SK-N-SH treated with all-trans-retinoic acid at 6 μM for 48 hours (cell line): Measurements from ENCODE around the gene IL4R.

ENCODE experiments used
- GLIS3 ChIP-seq: fragments of 250-450 bp; sonication (Bioruptor Pico); IDR thresholded peaks from 2 replicates; pipeline ENCODE4 v1.5.0; 2020; ENCODE audit warnings: mild to moderate bottlenecking, moderate library complexity
- RARB ChIP-seq: fragments of 250-450 bp; sonication (Bioruptor Pico); IDR thresholded peaks from 2 replicates; pipeline ENCODE4 v1.8.0; 2021; ENCODE audit warnings: mild to moderate bottlenecking, moderate library complexity
- SNAI2 ChIP-seq: fragments of 250-450 bp; sonication (Bioruptor Pico); IDR thresholded peaks from 2 replicates; pipeline ENCODE4 v1.5.0; 2020; ENCODE audit warnings: mild to moderate bottlenecking, moderate library complexity
- ZC3H10 ChIP-seq: fragments of 250-450 bp; sonication (Bioruptor Pico); IDR thresholded peaks from 2 replicates; pipeline ENCODE4 v1.5.1; 2021; ENCODE audit warnings: mild to moderate bottlenecking, moderate library complexity
- ZFP3 ChIP-seq: fragments of 250-450 bp; sonication (Bioruptor Pico); IDR thresholded peaks from 2 replicates; pipeline ENCODE4 v1.5.0; 2020; ENCODE audit warnings: mild to moderate bottlenecking, moderate library complexity
- ZNF565 ChIP-seq: fragments of 450-650 bp; formaldehyde crosslinking; conservative IDR thresholded peaks from 2 replicates; pipeline ENCODE4 v1.5.0; 2020; ENCODE audit warnings: low read depth, mild to moderate bottlenecking, moderate library complexity
- ZNF70 ChIP-seq: fragments of 450-650 bp; formaldehyde crosslinking; IDR thresholded peaks from 2 replicates; pipeline ENCODE4 v1.5.0; 2020; ENCODE audit warnings: mild to moderate bottlenecking, moderate library complexity
- TF ChIP-seq, protein P1 (sequence below): fragments of 250-450 bp; sonication (Bioruptor Pico); IDR thresholded peaks from 2 replicates; pipeline ENCODE4 v1.5.1; 2020; ENCODE audit warnings: low read depth, mild to moderate bottlenecking, moderate library complexity
- TF ChIP-seq, protein P2 (sequence below): fragments of 250-450 bp; sonication (Bioruptor Pico); IDR thresholded peaks from 2 replicates; pipeline ENCODE4 v1.8.0; 2021; ENCODE audit warnings: low read depth, mild to moderate bottlenecking, moderate library complexity, borderline replicate concordance
- TF ChIP-seq, protein P3 (sequence below): fragments of 250-450 bp; sonication (Bioruptor Pico); IDR thresholded peaks from 2 replicates; pipeline ENCODE4 v1.8.0; 2020; ENCODE audit warnings: mild to moderate bottlenecking, moderate library complexity, borderline replicate concordance

DNA sequence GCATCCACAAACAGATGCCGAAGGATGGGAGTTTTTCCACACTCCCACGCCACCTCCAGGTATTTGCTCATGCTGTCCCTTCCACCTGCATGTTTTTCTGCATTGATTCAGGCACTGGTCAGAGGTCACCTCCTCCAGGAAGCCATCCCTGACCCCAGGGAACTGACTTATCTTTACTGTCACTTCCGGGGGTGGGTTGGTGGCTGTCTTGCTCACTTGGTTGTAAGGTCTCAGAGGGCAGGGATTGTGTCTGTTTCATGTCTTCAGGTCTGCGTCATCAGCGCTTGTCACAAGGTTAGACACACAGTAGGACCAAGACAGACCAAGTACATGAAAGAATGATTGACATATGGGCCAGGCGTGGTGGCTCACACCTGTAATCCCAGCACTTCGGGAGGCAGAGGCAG, 1.9 kb upstream of the IL4R start:
- TF ChIP-seq ZC3H10 (CRISPR knock-in tag) (no peak), ZNF565 (no peak), ZFP3 (CRISPR knock-in tag) (no peak), ZNF70 (CRISPR knock-in tag) (no peak), RARB (CRISPR knock-in tag) (no peak), GLIS3 (no peak), SNAI2 (no peak)
- TF ChIP-seq, protein P1, sequence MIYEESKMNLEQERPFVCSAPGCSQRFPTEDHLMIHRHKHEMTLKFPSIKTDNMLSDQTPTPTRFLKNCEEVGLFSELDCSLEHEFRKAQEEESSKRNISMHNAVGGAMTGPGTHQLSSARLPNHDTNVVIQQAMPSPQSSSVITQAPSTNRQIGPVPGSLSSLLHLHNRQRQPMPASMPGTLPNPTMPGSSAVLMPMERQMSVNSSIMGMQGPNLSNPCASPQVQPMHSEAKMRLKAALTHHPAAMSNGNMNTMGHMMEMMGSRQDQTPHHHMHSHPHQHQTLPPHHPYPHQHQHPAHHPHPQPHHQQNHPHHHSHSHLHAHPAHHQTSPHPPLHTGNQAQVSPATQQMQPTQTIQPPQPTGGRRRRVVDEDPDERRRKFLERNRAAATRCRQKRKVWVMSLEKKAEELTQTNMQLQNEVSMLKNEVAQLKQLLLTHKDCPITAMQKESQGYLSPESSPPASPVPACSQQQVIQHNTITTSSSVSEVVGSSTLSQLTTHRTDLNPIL, result no peak
- TF ChIP-seq, protein P2, sequence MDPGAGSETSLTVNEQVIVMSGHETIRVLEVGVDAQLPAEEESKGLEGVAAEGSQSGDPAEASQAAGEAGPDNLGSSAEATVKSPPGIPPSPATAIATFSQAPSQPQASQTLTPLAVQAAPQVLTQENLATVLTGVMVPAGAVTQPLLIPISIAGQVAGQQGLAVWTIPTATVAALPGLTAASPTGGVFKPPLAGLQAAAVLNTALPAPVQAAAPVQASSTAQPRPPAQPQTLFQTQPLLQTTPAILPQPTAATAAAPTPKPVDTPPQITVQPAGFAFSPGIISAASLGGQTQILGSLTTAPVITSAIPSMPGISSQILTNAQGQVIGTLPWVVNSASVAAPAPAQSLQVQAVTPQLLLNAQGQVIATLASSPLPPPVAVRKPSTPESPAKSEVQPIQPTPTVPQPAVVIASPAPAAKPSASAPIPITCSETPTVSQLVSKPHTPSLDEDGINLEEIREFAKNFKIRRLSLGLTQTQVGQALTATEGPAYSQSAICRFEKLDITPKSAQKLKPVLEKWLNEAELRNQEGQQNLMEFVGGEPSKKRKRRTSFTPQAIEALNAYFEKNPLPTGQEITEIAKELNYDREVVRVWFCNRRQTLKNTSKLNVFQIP (CRISPR knock-in tag), result no peak
- TF ChIP-seq, protein P3, sequence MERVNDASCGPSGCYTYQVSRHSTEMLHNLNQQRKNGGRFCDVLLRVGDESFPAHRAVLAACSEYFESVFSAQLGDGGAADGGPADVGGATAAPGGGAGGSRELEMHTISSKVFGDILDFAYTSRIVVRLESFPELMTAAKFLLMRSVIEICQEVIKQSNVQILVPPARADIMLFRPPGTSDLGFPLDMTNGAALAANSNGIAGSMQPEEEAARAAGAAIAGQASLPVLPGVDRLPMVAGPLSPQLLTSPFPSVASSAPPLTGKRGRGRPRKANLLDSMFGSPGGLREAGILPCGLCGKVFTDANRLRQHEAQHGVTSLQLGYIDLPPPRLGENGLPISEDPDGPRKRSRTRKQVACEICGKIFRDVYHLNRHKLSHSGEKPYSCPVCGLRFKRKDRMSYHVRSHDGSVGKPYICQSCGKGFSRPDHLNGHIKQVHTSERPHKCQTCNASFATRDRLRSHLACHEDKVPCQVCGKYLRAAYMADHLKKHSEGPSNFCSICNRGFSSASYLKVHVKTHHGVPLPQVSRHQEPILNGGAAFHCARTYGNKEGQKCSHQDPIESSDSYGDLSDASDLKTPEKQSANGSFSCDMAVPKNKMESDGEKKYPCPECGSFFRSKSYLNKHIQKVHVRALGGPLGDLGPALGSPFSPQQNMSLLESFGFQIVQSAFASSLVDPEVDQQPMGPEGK (CRISPR knock-in tag), result no peak
